Esophagus squamous epithelium (tissue), 4 donors: ENCODE measurements around the gene CAMK2G.

ENCODE experiments used
- POLR2A ChIP-seq, 4 donors: fragments of 450-650 bp; IDR thresholded peaks; one replicate each; pipeline ENCODE4 v1.6.1; 2017; ENCODE audit warnings: antibody characterized with exemption in 4 of 4, mild to moderate bottlenecking in 4 of 4, moderate library complexity in 3 of 4
- TF ChIP-seq, protein P1 (sequence below), 6 experiments: fragments of 450-650 bp in 4 of 6; fragments of 200-600 bp in 2 of 6; sonication (generic) in 2 of 6; IDR thresholded peaks; one replicate each; pipeline ENCODE4 v1.5.1; 2016 to 2019; ENCODE audit warnings: antibody characterized with exemption in 6 of 6, mild to moderate bottlenecking in 4 of 6, moderate library complexity in 4 of 6

DNA sequence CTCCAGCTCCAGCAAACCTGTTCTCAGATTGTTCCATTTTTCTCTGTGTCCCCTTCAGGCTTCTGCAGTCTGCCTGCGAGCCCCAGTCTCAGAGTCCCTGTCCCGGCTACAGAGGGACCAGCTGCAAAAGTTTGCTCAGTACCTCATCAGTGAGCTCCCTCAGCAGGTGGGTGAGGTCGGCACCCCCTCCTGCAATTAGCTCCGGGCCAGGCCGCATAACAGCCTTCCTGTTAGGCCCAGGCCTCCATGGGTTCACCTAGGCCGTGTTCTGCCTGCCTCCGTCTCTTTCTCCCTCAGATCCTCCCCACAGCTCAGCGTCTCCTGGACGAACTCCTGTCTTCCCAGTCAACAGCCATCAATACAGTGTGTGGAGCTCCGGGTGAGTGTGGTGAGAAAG, 84.7 kb downstream of the CAMK2G start:
- no peak for TF ChIP-seq POLR2A (IDR thresholded peaks at IDR 0.05)
- TF ChIP-seq, protein P1, sequence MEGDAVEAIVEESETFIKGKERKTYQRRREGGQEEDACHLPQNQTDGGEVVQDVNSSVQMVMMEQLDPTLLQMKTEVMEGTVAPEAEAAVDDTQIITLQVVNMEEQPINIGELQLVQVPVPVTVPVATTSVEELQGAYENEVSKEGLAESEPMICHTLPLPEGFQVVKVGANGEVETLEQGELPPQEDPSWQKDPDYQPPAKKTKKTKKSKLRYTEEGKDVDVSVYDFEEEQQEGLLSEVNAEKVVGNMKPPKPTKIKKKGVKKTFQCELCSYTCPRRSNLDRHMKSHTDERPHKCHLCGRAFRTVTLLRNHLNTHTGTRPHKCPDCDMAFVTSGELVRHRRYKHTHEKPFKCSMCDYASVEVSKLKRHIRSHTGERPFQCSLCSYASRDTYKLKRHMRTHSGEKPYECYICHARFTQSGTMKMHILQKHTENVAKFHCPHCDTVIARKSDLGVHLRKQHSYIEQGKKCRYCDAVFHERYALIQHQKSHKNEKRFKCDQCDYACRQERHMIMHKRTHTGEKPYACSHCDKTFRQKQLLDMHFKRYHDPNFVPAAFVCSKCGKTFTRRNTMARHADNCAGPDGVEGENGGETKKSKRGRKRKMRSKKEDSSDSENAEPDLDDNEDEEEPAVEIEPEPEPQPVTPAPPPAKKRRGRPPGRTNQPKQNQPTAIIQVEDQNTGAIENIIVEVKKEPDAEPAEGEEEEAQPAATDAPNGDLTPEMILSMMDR (IDR thresholded peaks at IDR 0.05): no peak
